Activated CD4-positive, alpha-beta T cell treated with anti-CD3 and anti-CD28 coated beads for 36 hours (primary cell): ENCODE data around the gene COLQ. TPM values are rescaled to one million over a fixed set of nuclear protein-coding genes. Genes with fewer than 3 reads are reported as not detected.

ENCODE experiments used
- microRNA-seq: library from miRNA; unstranded; fragments of <30 nt; microRNA quantifications from one replicate; pipeline ENCODE4 v1.2.0, GENCODE V29; 2021; ENCODE audit warnings: borderline replicate concordance
- total RNA-seq, 2 experiments: library from RNA; stranded (reverse); gene quantifications; one replicate each; pipeline ENCODE4 v1.2.3, GENCODE V29; 2021

The COLQ gene
- total RNA-seq, 2 experiments from 2014 or later = 1.1 to 1.3 TPM

Small RNA genes lying within 50 kb of the gene (microRNA-seq; reads per million reads assigned to microRNA genes)
- not detected for gene MIR4270

Other genes starting within 250 kb of the COLQ start
- 1 to 10 TPM; 8.9 to 9.4 TPM for gene SH3BP5, start 189.1 kb downstream of the COLQ start, total RNA-seq
- gene METTL6, start 94.2 kb downstream of the COLQ start, total RNA-seq = 10 to 100 TPM; 13.0 to 19.5 TPM
- gene EAF1, start 94.1 kb downstream of the COLQ start, total RNA-seq = 10 to 100 TPM; 21.2 to 25.6 TPM
- gene HACL1, start 79.9 kb upstream of the COLQ start, total RNA-seq = 10 to 100 TPM; 22.3 to 23.2 TPM
- 1 to 10 TPM; 3.8 to 4.4 TPM for gene BTD, start 80.0 kb upstream of the COLQ start, total RNA-seq